Neural progenitor cell (in vitro differentiated cells): ENCODE data around the gene TSPAN12. TPM values are rescaled to one million over a fixed set of nuclear protein-coding genes. Genes with fewer than 3 reads are reported as not detected.

Experiments
- DNase-seq: peaks from one replicate; pipeline ENCODE4 v3.0.0-alpha.2; 2016; ENCODE audit warnings: low spot score
- H2AFZ ChIP-seq: fragments of 200-600 bp; sonication (generic); replicated peaks from 2 replicates; pipeline ENCODE4 v1.6.1; 2016; ENCODE audit warnings: antibody characterized with exemption
- H3F3A ChIP-seq: fragments of 200-600 bp; sonication (generic); 2 replicates; pipeline ENCODE4 v1.6.1; 2016; ENCODE audit warnings: antibody characterized with exemption, low read depth
- H3K27ac ChIP-seq: fragments of 200-600 bp; sonication (generic); 2 replicates; pipeline ENCODE4 v1.5.1; 2016; ENCODE audit warnings: mild to moderate bottlenecking
- H3K27me3 ChIP-seq: fragments of 200-600 bp; sonication (generic); 2 replicates; pipeline ENCODE4 v1.6.1; 2016; ENCODE audit warnings: mild to moderate bottlenecking, moderate library complexity
- H3K36me3 ChIP-seq: fragments of 200-600 bp; sonication (generic); 2 replicates; pipeline ENCODE4 v1.5.1; 2016
- H3K4me1 ChIP-seq: fragments of 200-600 bp; sonication (generic); 2 replicates; pipeline ENCODE4 v1.6.1; 2016; ENCODE audit warnings: mixed run types
- H3K4me2 ChIP-seq: fragments of 200-600 bp; sonication (generic); 2 replicates; pipeline ENCODE4 v1.6.1; 2016
- H3K4me3 ChIP-seq: fragments of 200-600 bp; sonication (generic); 2 replicates; pipeline ENCODE4 v1.5.1; 2016
- H3K79me2 ChIP-seq: fragments of 200-600 bp; sonication (generic); 2 replicates; pipeline ENCODE4 v1.6.1; 2016; ENCODE audit warnings: low read depth
- H3K9ac ChIP-seq: fragments of 200-600 bp; sonication (generic); 2 replicates; pipeline ENCODE4 v1.6.1; 2016
- H3K9me3 ChIP-seq: fragments of 200-600 bp; sonication (generic); 2 replicates; pipeline ENCODE4 v1.5.1; 2016; ENCODE audit warnings: low read depth
- H4K20me1 ChIP-seq: fragments of 200-600 bp; sonication (generic); 2 replicates; pipeline ENCODE4 v1.6.1; 2016; ENCODE audit warnings: low read depth
- H3K27ac Mint-ChIP-seq: 3 replicates; pipeline ENCODE4 v1.8.0; 2021; ENCODE audit warnings: mixed read lengths
- H3K27me3 Mint-ChIP-seq: 2 replicates; pipeline ENCODE4 v1.8.0; 2022; ENCODE audit warnings: low read depth, mild to moderate bottlenecking, inconsistent platforms, moderate library complexity, mixed read lengths; ENCODE audit not compliant: insufficient read depth
- H3K36me3 Mint-ChIP-seq: 3 replicates; pipeline ENCODE4 v1.8.0; 2021; ENCODE audit warnings: mixed read lengths
- H3K4me1 Mint-ChIP-seq: 3 replicates; pipeline ENCODE4 v1.8.0; 2021; ENCODE audit warnings: mixed read lengths
- H3K4me3 Mint-ChIP-seq: 3 replicates; pipeline ENCODE4 v1.8.0; 2021; ENCODE audit warnings: mild to moderate bottlenecking, moderate library complexity, mixed read lengths
- H3K9me3 Mint-ChIP-seq: 3 replicates; pipeline ENCODE4 v1.8.0; 2020; ENCODE audit warnings: mixed read lengths
- EZH2 ChIP-seq: fragments of 200-600 bp; sonication (generic); IDR thresholded peaks from 2 replicates; pipeline ENCODE4 v1.6.1; 2017; ENCODE audit warnings: antibody characterized with exemption, mild to moderate bottlenecking, moderate library complexity
- EZH2phosphoT487 ChIP-seq: fragments of 200-600 bp; sonication (generic); IDR thresholded peaks from 2 replicates; pipeline ENCODE4 v1.6.1; 2017; ENCODE audit warnings: antibody characterized with exemption
- total RNA-seq: library from RNA; depleted of rRNA; stranded (reverse); fragments of >200 nt; gene quantifications from 2 replicates; pipeline ENCODE4 v1.2.3, GENCODE V29; 2015; ENCODE audit warnings: low replicate concordance
- TF ChIP-seq, protein P1 (sequence below): fragments of 200-600 bp; sonication (generic); IDR thresholded peaks from 2 replicates; pipeline ENCODE4 v1.5.1; 2017; ENCODE audit warnings: antibody characterized with exemption, mild to moderate bottlenecking

Gene TSPAN12
- total RNA-seq, 1 donor from 2014 or later = 26.7 TPM

DNA sequence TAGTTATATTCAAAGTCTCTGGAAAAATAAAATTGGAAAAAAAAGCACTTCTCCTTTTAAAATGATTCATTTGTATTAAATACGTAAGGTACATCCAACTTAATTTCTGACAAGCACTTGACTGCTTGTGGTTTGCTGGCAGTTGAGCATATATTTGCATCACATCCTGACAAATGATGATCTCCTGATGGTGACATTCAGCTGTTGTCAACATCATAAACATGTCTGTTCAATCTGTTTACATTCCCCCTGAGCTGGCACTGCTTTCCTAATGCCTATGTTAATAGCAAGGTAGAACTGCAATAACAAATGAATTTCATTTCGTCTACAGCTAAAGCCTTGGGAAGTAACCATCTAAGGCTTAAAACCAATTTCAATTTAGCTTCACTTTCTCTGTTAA is 24.4 kb downstream of the TSPAN12 start:
- no peak for DNase-seq
- Histone ChIP-seq H3K79me2 (no peaks in the 10 kb centered on the region), H3K9me3 (no peaks in the 10 kb centered on the region), H4K20me1 (no peaks in the 10 kb centered on the region), H3F3A (no peaks in the 10 kb centered on the region), H3K36me3 (no peaks in the 10 kb centered on the region), H3K4me3 (no peak overlapping the region), H3K27ac (no peak overlapping the region), H3K4me1 (no peaks in the 10 kb centered on the region), H3K9ac (no peak overlapping the region), H3K4me2 (no peak overlapping the region), H3K27me3 (no peaks in the 10 kb centered on the region), H2AFZ (no peak overlapping the region)
- Mint-ChIP-seq H3K4me3 (no peak overlapping the region), H3K27ac (no peak overlapping the region), H3K9me3 (peaks cover 3% of the 10 kb centered on the region), H3K4me1 (no peaks in the 10 kb centered on the region), H3K36me3 (peaks cover 26% of the 10 kb centered on the region), H3K27me3 (no peaks in the 10 kb centered on the region)
- TF ChIP-seq EZH2 = no peak
- TF ChIP-seq, protein P1, sequence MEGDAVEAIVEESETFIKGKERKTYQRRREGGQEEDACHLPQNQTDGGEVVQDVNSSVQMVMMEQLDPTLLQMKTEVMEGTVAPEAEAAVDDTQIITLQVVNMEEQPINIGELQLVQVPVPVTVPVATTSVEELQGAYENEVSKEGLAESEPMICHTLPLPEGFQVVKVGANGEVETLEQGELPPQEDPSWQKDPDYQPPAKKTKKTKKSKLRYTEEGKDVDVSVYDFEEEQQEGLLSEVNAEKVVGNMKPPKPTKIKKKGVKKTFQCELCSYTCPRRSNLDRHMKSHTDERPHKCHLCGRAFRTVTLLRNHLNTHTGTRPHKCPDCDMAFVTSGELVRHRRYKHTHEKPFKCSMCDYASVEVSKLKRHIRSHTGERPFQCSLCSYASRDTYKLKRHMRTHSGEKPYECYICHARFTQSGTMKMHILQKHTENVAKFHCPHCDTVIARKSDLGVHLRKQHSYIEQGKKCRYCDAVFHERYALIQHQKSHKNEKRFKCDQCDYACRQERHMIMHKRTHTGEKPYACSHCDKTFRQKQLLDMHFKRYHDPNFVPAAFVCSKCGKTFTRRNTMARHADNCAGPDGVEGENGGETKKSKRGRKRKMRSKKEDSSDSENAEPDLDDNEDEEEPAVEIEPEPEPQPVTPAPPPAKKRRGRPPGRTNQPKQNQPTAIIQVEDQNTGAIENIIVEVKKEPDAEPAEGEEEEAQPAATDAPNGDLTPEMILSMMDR = no peak
- TF ChIP-seq EZH2phosphoT487 = no peak

DNA sequence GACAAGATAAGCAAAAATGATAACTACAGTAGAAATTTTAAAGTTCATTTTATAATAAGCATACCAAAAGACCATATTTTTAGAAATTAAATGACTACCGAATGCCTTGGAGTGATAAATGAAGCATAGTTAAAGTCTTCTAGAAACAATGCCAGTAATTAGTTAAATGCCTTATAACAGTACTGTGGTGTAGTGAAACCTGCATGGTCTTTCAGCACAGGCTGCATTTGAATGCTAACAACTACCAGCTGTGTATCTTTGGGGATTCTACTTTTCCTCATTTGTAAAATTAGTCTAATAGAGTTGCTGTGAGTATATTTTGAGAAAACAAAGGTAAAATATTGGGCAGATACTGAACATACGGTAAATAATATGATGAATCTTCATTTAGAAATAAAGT is 25.1 kb downstream of the TSPAN12 start:
- Histone ChIP-seq H3K36me3 (no peaks in the 10 kb centered on the region), H3K4me3 (no peak overlapping the region), H3K79me2 (no peaks in the 10 kb centered on the region), H3K27ac (no peak overlapping the region), H3K4me2 (no peak overlapping the region), H3F3A (no peaks in the 10 kb centered on the region), H2AFZ (no peak overlapping the region), H3K27me3 (no peaks in the 10 kb centered on the region), H3K4me1 (no peaks in the 10 kb centered on the region), H3K9ac (no peak overlapping the region), H3K9me3 (no peaks in the 10 kb centered on the region), H4K20me1 (no peaks in the 10 kb centered on the region)
- no peaks in the 10 kb centered on the region for H3K27me3 Mint-ChIP-seq
- no peak overlapping the region for H3K4me3 Mint-ChIP-seq
- peaks cover 30% of the 10 kb centered on the region for H3K36me3 Mint-ChIP-seq
- no peaks in the 10 kb centered on the region for H3K4me1 Mint-ChIP-seq
- H3K9me3 Mint-ChIP-seq = peaks cover 3% of the 10 kb centered on the region
- TF ChIP-seq EZH2 (no peak), EZH2phosphoT487 (no peak)
- TF ChIP-seq, protein P1 = no peak
- no peak for DNase-seq
- H3K27ac Mint-ChIP-seq = no peak overlapping the region

DNA sequence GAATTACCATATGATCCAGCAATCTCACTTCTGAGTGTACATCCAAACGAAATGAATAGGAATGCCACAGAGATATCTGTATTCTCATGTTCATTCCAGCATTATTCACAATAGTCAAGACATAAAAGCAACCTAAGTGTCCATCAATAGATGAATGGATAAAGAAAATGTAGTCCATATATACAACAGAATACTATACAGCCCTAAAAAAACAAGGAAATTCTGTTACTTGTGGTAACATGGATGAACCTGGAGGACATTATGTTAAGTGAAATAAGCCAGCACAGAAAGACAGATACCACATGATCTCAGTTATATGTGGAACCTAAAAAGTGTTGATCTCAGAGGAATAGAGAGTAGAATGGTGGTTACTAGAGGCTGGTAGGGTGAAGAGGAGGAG is 26.7 kb downstream of the TSPAN12 start:
- TF ChIP-seq EZH2 (no peak), EZH2phosphoT487 (no peak)
- TF ChIP-seq, protein P1 = no peak
- DNase-seq = no peak
- Histone ChIP-seq H2AFZ (no peak overlapping the region), H3K4me2 (no peak overlapping the region), H3F3A (no peaks in the 10 kb centered on the region), H3K9me3 (no peaks in the 10 kb centered on the region), H3K36me3 (no peaks in the 10 kb centered on the region), H3K4me1 (no peaks in the 10 kb centered on the region), H4K20me1 (no peaks in the 10 kb centered on the region), H3K27ac (no peak overlapping the region), H3K27me3 (no peaks in the 10 kb centered on the region), H3K9ac (no peak overlapping the region), H3K4me3 (no peak overlapping the region), H3K79me2 (no peaks in the 10 kb centered on the region)
- Mint-ChIP-seq H3K4me1 (no peaks in the 10 kb centered on the region), H3K27me3 (no peaks in the 10 kb centered on the region), H3K27ac (no peak overlapping the region), H3K4me3 (no peak overlapping the region), H3K9me3 (peaks cover 3% of the 10 kb centered on the region), H3K36me3 (peaks cover 25% of the 10 kb centered on the region)

DNA sequence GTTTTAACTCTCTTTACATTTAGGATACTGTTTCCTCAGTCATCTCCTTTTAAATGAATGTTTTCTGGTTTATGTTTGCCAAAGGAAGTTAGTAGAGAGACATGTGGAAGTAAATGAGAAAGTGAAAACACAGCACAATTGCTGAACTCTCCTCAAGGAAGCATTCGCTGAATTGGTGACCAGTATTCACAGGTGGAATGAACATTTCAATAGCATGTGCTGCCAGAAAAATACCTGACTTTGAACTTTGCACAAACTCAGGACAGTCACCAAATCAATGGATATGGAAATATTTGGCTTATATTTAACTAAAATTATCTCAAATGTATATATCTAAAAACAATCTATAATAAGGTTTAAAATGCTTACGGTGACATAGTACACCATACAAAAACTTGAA is 28.5 kb downstream of the TSPAN12 start:
- Histone ChIP-seq H3F3A (no peaks in the 10 kb centered on the region), H3K4me3 (no peak overlapping the region), H3K79me2 (no peaks in the 10 kb centered on the region), H3K9ac (no peak overlapping the region), H4K20me1 (no peaks in the 10 kb centered on the region), H3K4me1 (no peaks in the 10 kb centered on the region), H2AFZ (no peak overlapping the region), H3K27ac (no peak overlapping the region), H3K4me2 (no peak overlapping the region), H3K9me3 (no peaks in the 10 kb centered on the region), H3K27me3 (no peaks in the 10 kb centered on the region), H3K36me3 (no peaks in the 10 kb centered on the region)
- TF ChIP-seq, protein P1 = no peak
- no peak for TF ChIP-seq EZH2
- no peak for TF ChIP-seq EZH2phosphoT487
- H3K27ac Mint-ChIP-seq = no peak overlapping the region
- H3K36me3 Mint-ChIP-seq = peaks cover 25% of the 10 kb centered on the region
- H3K9me3 Mint-ChIP-seq = peaks cover 3% of the 10 kb centered on the region
- H3K4me3 Mint-ChIP-seq = no peak overlapping the region
- no peaks in the 10 kb centered on the region for H3K4me1 Mint-ChIP-seq
- DNase-seq = no peak
- no peaks in the 10 kb centered on the region for H3K27me3 Mint-ChIP-seq
